Psoas muscle (tissue), 8 donors: ENCODE results near the gene ZNF70. TPM values are rescaled to one million over a fixed set of nuclear protein-coding genes. Genes with fewer than 3 reads are reported as not detected.

Experiments
- ATAC-seq, 4 donors: fragments of 200-7000 bp; cut with Tn5 transposase; one replicate each; pipeline ENCODE4 v1.9.1; 2020; ENCODE audit warnings: moderate library complexity in 3 of 4, mild to moderate bottlenecking in 2 of 4
- DNase-seq, 2 donors: peaks; one replicate each; pipeline ENCODE4 v3.0.0-alpha.2; 2020
- H3K27ac ChIP-seq: fragments of 200-600 bp; one replicate; pipeline ENCODE4 v1.8.0; 2022
- H3K27me3 ChIP-seq, 3 donors: fragments of 200-600 bp in 1 of 3; one replicate each; pipeline versions ENCODE4 v1.6.1 to v1.8.0; 2013 to 2022; ENCODE audit warnings: low read length in 2 of 3, mild to moderate bottlenecking in 2 of 3, moderate library complexity in 1 of 3; ENCODE audit not compliant: insufficient read depth in 3 of 3
- H3K36me3 ChIP-seq, 2 donors: fragments of 200-600 bp in 1 of 2; one replicate each; pipeline versions ENCODE4 v1.6.1 to v1.8.0; 2013 to 2022; ENCODE audit warnings: low read depth in 1 of 2, mild to moderate bottlenecking in 1 of 2, moderate library complexity in 1 of 2; ENCODE audit not compliant: insufficient read depth in 1 of 2
- H3K4me1 ChIP-seq: fragments of 200-600 bp; one replicate; pipeline ENCODE4 v1.8.0; 2022
- H3K4me3 ChIP-seq: fragments of 200-600 bp; one replicate; pipeline ENCODE4 v1.8.0; 2022; ENCODE audit warnings: mild to moderate bottlenecking
- H3K9me3 ChIP-seq: fragments of 200-600 bp; one replicate; pipeline ENCODE4 v1.8.0; 2022
- CTCF ChIP-seq: fragments of 200-600 bp; IDR thresholded peaks from one replicate; pipeline ENCODE4 v1.8.0; 2022; ENCODE audit warnings: antibody characterized with exemption
- WGBS, 3 donors: extraction: QIAGEN DNeasy Blood & Tissue Kit; methylation state at CpG; one replicate each; pipeline versions ENCODE4 v1.1.6 to v1.1.7; 2013; 5-methylcytosine and 5-hydroxymethylcytosine counted together
- intact Hi-C, 2 donors: fragments of 100-400 bp; cut with DNase I; formaldehyde crosslinking; loops; one replicate each; pipeline versions ENCODE4 v1.11.0 to v1.14.2; 2022
- polyA plus RNA-seq, 3 donors: library from polyadenylated mRNA; stranded (reverse); fragments of 200-250 nt; gene quantifications; one replicate each; pipeline ENCODE4 v1.2.3, GENCODE V29; 2013
- total RNA-seq, 4 donors: library from RNA; stranded (reverse); fragmentation: NEBNext Ultra II Directional in 2 of 4; extraction: Animal tissue kit (Norgen Biotek cat#: 25700) in 2 of 4; gene quantifications; one replicate each; pipeline versions ENCODE4 v1.2.1 to v1.2.4, GENCODE V29; 2021 to 2023
- donor health status: healthy with polysubstance abuse.
- donor health status: DM: no; HTN: no; CAD: no; lungs with moderate emphysema.
- donor health status: Bipolar disorder and iron deficiency.
- donor health status: healthy.
- donor health status: DM: yes; HTN: yes; CAD: no.
- donor health status: DM: no; HTN: no; CAD: no.
- donor health status: DM: no; HTN: no; CAD: no.
- donor health status: DM: yes; HTN: yes; CAD: no.

The ZNF70 gene
- total and polyA plus RNA-seq, 7 donors, result 1.2 to 12.9 (median 3.5) TPM

- no peak for TF ChIP-seq CTCF
- H3K9me3 ChIP-seq, result no peaks in the 10 kb centered on the region
- 5 to 6% (median 5%) methylated on average over 79 to 84 of the region's 84 CpGs for WGBS, 3 donors
- peaks cover 3% of the 10 kb centered on the region for H3K4me1 ChIP-seq
- intact Hi-C loops, result loop anchor here in 1 of 2 donors (5.0 kb wide), 1 partner anchor 35 kb away; no protein-coding TSS in a partner anchor
- no peaks in the 10 kb centered on the region for H3K27me3 ChIP-seq
- DNase-seq (peak; percentile 87 to 90), ATAC-seq (peak; percentile 92 to 97 (median 94))
- H3K4me3 ChIP-seq, result peak overlapping the region; percentile 98
- H3K27ac ChIP-seq, result peak overlapping the region; percentile 85
- peaks cover 0 to 27% of the 10 kb centered on the region in 2 donors for H3K36me3 ChIP-seq
Measured at GRCh38 chr22:23716811-23717801, 33.8 kb downstream of the ZNF70 start.

DNA sequence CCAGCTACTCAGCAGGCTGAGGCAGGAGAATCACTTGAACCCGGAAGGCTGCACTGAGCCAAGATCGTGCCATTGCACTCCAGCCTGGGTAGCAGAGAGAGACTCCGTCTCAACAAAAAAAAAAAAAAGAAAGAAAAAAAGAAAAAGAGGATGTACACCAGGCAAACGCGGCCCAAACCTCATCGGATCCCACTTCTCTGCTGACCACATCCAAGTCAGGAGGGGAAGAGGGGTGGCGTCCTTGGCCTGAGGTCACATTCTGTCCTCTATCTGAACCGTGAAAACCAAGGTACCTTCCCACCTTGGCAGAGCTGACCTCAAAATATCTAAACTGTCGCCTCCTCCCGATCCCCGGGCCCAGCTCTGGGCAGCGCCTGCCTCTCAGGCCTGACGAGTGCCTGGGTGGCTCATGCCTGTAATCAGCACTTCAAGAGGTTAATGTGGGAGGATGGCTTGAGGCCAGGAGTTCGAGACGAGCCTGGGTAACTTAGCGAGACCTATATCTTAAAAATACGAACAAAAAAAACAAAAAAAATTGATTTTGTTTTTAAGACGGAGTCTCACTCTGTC, 35.0 kb downstream of the ZNF70 start:
- H3K4me3 ChIP-seq, result peak overlapping the region; percentile 98
- no peak for DNase-seq
- peak overlapping the region; percentile 85 for H3K27ac ChIP-seq

GRCh38 chr22:23714596-23715578, 36.0 kb downstream of the ZNF70 start:
- ATAC-seq (peak in 2 of 4 donors; percentile 12 to 17), DNase-seq (no peak)
- Histone ChIP-seq H3K27ac (no peak overlapping the region), H3K9me3 (no peaks in the 10 kb centered on the region), H3K4me1 (peaks cover 3% of the 10 kb centered on the region), H3K27me3 (no peaks in the 10 kb centered on the region), H3K4me3 (no peak overlapping the region), H3K36me3 (peaks cover 3 to 49% of the 10 kb centered on the region in 2 donors)
- intact Hi-C loops, result loop anchor here in 1 of 2 donors (5.0 kb wide), 1 partner anchor 33 kb away; no protein-coding TSS in a partner anchor
- TF ChIP-seq CTCF, result no peak
- WGBS, 3 donors, result 80 to 84% (median 82%) methylated on average over 23 of the region's 23 CpGs

More for the DNA sequence above, 35.0 kb downstream of the ZNF70 start:
- Histone ChIP-seq H3K4me1 (peaks cover 3% of the 10 kb centered on the region), H3K9me3 (no peaks in the 10 kb centered on the region), H3K27me3 (no peaks in the 10 kb centered on the region), H3K36me3 (peaks cover 3 to 39% of the 10 kb centered on the region in 2 donors)
- no peak for TF ChIP-seq CTCF
- intact Hi-C loops, result loop anchor here in 1 of 2 donors (5.0 kb wide), 1 partner anchor 34 kb away; no protein-coding TSS in a partner anchor
- no peak for ATAC-seq
- 80 to 82% (median 81%) methylated on average over 18 of the region's 18 CpGs for WGBS, 3 donors
